ENCODE results near the gene CCNG1. TPM values are rescaled to one million over a fixed set of nuclear protein-coding genes. Genes with fewer than 3 reads are reported as not detected.

CCNG1 gene
- total RNA-seq, 1 donor from 2014 or later: 214 TPM

GRCh38 chr5:163456840-163457239 is 19.4 kb downstream of the CCNG1 start:
- no peaks in the 10 kb centered on the region for H3K27me3 ChIP-seq (ENCODE audit: insufficient read depth, low read length)
- DNase-seq (ENCODE audit: low read depth): no peak
- H3K9me3 ChIP-seq (ENCODE audit: insufficient read depth, low read depth, low read length): no peaks in the 10 kb centered on the region
- H3K4me3 ChIP-seq (ENCODE audit: insufficient read depth, low read depth, low read length): no peak overlapping the region
- H4K20me1 ChIP-seq (ENCODE audit: insufficient read depth, low read length): no peaks in the 10 kb centered on the region
- Mint-ChIP-seq H3K4me3 (ENCODE audit: unreplicated experiment) (no peak overlapping the region), H3K4me1 (ENCODE audit: low read depth, unreplicated experiment) (no peaks in the 10 kb centered on the region), H3K36me3 (ENCODE audit: low read depth, unreplicated experiment) (peaks cover 2% of the 10 kb centered on the region), H3K27ac (ENCODE audit: unreplicated experiment) (no peak overlapping the region), H3K9me3 (ENCODE audit: unreplicated experiment) (no peaks in the 10 kb centered on the region), H3K27me3 (ENCODE audit: low read depth, unreplicated experiment) (no peaks in the 10 kb centered on the region)
- H3K4me1 ChIP-seq (ENCODE audit: insufficient read depth, low read length): no peaks in the 10 kb centered on the region
- no peak overlapping the region for H2AFZ ChIP-seq (ENCODE audit: low read depth, low read length)
- no peak overlapping the region for H3K4me2 ChIP-seq (ENCODE audit: low read length)
- H3K36me3 ChIP-seq (ENCODE audit: insufficient read depth, low read length): no peaks in the 10 kb centered on the region
- H3K27ac ChIP-seq (ENCODE audit: low read depth, low read length): no peak overlapping the region
- no peak for FAIRE-seq
- no peak overlapping the region for H3K9ac ChIP-seq (ENCODE audit: low read length)
- TF ChIP-seq EZH2 (IDR thresholded peaks at IDR 0.05; ENCODE audit: insufficient read depth, low read length): no peak
- TF ChIP-seq, protein P1, sequence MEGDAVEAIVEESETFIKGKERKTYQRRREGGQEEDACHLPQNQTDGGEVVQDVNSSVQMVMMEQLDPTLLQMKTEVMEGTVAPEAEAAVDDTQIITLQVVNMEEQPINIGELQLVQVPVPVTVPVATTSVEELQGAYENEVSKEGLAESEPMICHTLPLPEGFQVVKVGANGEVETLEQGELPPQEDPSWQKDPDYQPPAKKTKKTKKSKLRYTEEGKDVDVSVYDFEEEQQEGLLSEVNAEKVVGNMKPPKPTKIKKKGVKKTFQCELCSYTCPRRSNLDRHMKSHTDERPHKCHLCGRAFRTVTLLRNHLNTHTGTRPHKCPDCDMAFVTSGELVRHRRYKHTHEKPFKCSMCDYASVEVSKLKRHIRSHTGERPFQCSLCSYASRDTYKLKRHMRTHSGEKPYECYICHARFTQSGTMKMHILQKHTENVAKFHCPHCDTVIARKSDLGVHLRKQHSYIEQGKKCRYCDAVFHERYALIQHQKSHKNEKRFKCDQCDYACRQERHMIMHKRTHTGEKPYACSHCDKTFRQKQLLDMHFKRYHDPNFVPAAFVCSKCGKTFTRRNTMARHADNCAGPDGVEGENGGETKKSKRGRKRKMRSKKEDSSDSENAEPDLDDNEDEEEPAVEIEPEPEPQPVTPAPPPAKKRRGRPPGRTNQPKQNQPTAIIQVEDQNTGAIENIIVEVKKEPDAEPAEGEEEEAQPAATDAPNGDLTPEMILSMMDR (IDR thresholded peaks at IDR 0.05; ENCODE audit: insufficient read depth, low read depth, low read length): no peak
- peaks cover 24% of the 10 kb centered on the region for H3K79me2 ChIP-seq (ENCODE audit: insufficient read depth, low read length)

- no peaks in the 10 kb centered on the region for H3K36me3 Mint-ChIP-seq (ENCODE audit: low read depth, unreplicated experiment)
- Histone ChIP-seq H2AFZ (ENCODE audit: low read depth, low read length) (no peak overlapping the region), H3K27ac (ENCODE audit: low read depth, low read length) (peak overlapping the region; percentile 100), H3K79me2 (ENCODE audit: insufficient read depth, low read length) (peaks cover 35% of the 10 kb centered on the region), H3K9me3 (ENCODE audit: insufficient read depth, low read depth, low read length) (no peaks in the 10 kb centered on the region), H3K4me2 (ENCODE audit: low read length) (peak overlapping the region; percentile 84), H4K20me1 (ENCODE audit: insufficient read depth, low read length) (no peaks in the 10 kb centered on the region), H3K9ac (ENCODE audit: low read length) (peak overlapping the region; percentile 95), H3K27me3 (ENCODE audit: insufficient read depth, low read length) (no peaks in the 10 kb centered on the region), H3K4me3 (ENCODE audit: insufficient read depth, low read depth, low read length) (peak overlapping the region; percentile 94), H3K36me3 (ENCODE audit: insufficient read depth, low read length) (no peaks in the 10 kb centered on the region), H3K4me1 (ENCODE audit: insufficient read depth, low read length) (peaks cover 6% of the 10 kb centered on the region)
- no peaks in the 10 kb centered on the region for H3K4me1 Mint-ChIP-seq (ENCODE audit: low read depth, unreplicated experiment)
- H3K27ac Mint-ChIP-seq (ENCODE audit: unreplicated experiment): peak overlapping the region; percentile 97
- FAIRE-seq (no peak), DNase-seq (ENCODE audit: low read depth) (no peak)
- H3K27me3 Mint-ChIP-seq (ENCODE audit: low read depth, unreplicated experiment): no peaks in the 10 kb centered on the region
- no peaks in the 10 kb centered on the region for H3K9me3 Mint-ChIP-seq (ENCODE audit: unreplicated experiment)
- peak overlapping the region; percentile 94 for H3K4me3 Mint-ChIP-seq (ENCODE audit: unreplicated experiment)
- TF ChIP-seq, protein P1 (IDR thresholded peaks at IDR 0.05; ENCODE audit: insufficient read depth, low read depth, low read length): no peak
- TF ChIP-seq EZH2 (IDR thresholded peaks at IDR 0.05; ENCODE audit: insufficient read depth, low read length): no peak
Observed at GRCh38 chr5:163458778-163459385, 21.5 kb downstream of the CCNG1 start.

DNA sequence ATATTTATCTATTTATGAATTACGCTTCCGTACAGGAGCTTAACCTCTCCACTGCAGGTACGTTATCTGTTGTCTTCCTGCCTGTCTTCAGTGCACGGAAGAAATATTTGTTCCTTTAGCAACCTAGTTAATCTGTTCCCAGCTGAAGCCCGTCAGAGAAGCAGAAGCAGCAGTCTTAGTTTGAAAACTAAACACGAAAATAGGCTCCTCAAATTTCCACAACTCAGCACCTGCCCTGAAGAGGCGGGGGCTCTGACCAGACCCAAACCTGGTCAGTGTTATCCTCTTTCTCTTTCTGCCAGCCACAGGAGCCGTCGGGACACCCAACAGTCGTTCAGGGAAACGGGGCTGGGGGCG is 22.0 kb downstream of the CCNG1 start:
- Histone ChIP-seq H3K27me3 (ENCODE audit: insufficient read depth, low read length) (no peaks in the 10 kb centered on the region), H3K4me2 (ENCODE audit: low read length) (peak overlapping the region; percentile 84), H4K20me1 (ENCODE audit: insufficient read depth, low read length) (no peaks in the 10 kb centered on the region), H2AFZ (ENCODE audit: low read depth, low read length) (peak overlapping the region; percentile 100), H3K4me3 (ENCODE audit: insufficient read depth, low read depth, low read length) (peak overlapping the region; percentile 94), H3K36me3 (ENCODE audit: insufficient read depth, low read length) (no peaks in the 10 kb centered on the region), H3K9ac (ENCODE audit: low read length) (peak overlapping the region; percentile 95), H3K9me3 (ENCODE audit: insufficient read depth, low read depth, low read length) (no peaks in the 10 kb centered on the region), H3K79me2 (ENCODE audit: insufficient read depth, low read length) (peaks cover 41% of the 10 kb centered on the region), H3K4me1 (ENCODE audit: insufficient read depth, low read length) (peaks cover 6% of the 10 kb centered on the region), H3K27ac (ENCODE audit: low read depth, low read length) (peak overlapping the region; percentile 100)
- H3K27me3 Mint-ChIP-seq (ENCODE audit: low read depth, unreplicated experiment): no peaks in the 10 kb centered on the region
- peak overlapping the region; percentile 97 for H3K27ac Mint-ChIP-seq (ENCODE audit: unreplicated experiment)
- H3K36me3 Mint-ChIP-seq (ENCODE audit: low read depth, unreplicated experiment): no peaks in the 10 kb centered on the region
- TF ChIP-seq, protein P1 (IDR thresholded peaks at IDR 0.05; ENCODE audit: insufficient read depth, low read depth, low read length): no peak
- TF ChIP-seq EZH2 (IDR thresholded peaks at IDR 0.05; ENCODE audit: insufficient read depth, low read length): no peak
- no peaks in the 10 kb centered on the region for H3K9me3 Mint-ChIP-seq (ENCODE audit: unreplicated experiment)
- FAIRE-seq (no peak), DNase-seq (ENCODE audit: low read depth) (peak; percentile 13)
- no peaks in the 10 kb centered on the region for H3K4me1 Mint-ChIP-seq (ENCODE audit: low read depth, unreplicated experiment)
- peak overlapping the region; percentile 94 for H3K4me3 Mint-ChIP-seq (ENCODE audit: unreplicated experiment)

All from astrocyte (in vitro differentiated cells and primary cell).